ENCODE measurements around the gene IFT20. TPM values are rescaled to one million over a fixed set of nuclear protein-coding genes. Genes with fewer than 3 reads are reported as not detected.

IFT20 gene
- total RNA-seq, 1 donor: 33.9 TPM

Other genes with a start within 250 kb of the IFT20 start
- 4.0 TPM for gene TMEM97, start 16.3 kb downstream of the IFT20 start, total RNA-seq
- 5.0 TPM for gene TNFAIP1, start 289 bp upstream of the IFT20 start, total RNA-seq
- 26.6 TPM for gene POLDIP2, start 22.1 kb upstream of the IFT20 start, total RNA-seq
- not detected for gene SEBOX, start 29.7 kb upstream of the IFT20 start, total RNA-seq
- gene VTN, start 34.8 kb upstream of the IFT20 start, total RNA-seq: not detected
- 8.8 TPM for gene SARM1, start 36.2 kb upstream of the IFT20 start, total RNA-seq
- gene SLC46A1, start 70.7 kb upstream of the IFT20 start, total RNA-seq: 0.42 TPM
- not detected for gene SLC13A2, start 138.2 kb upstream of the IFT20 start, total RNA-seq
- gene FOXN1, start 170.9 kb upstream of the IFT20 start, total RNA-seq: not detected
- 52.3 TPM for gene UNC119, start 217.2 kb upstream of the IFT20 start, total RNA-seq
- 43.2 TPM for gene PIGS, start 236.1 kb upstream of the IFT20 start, total RNA-seq
- 17.8 TPM for gene ALDOC, start 241.4 kb upstream of the IFT20 start, total RNA-seq